Transverse colon (tissue), 4 donors: ENCODE results near the gene ZNF415.

Experiments used
- POLR2AphosphoS5 ChIP-seq, 3 donors: sonication (generic); formaldehyde crosslinking; IDR thresholded peaks; one replicate each; pipeline ENCODE4 v1.6.1; 2016; ENCODE audit warnings: antibody characterized with exemption in 3 of 3
- TF ChIP-seq, protein P1 (sequence below), 5 experiments: fragments of 200-600 bp in 3 of 5; fragments of 450-650 bp in 2 of 5; sonication (generic) in 3 of 5; IDR thresholded peaks; 1 replicate in 2 of 5; 2 replicates in 3 of 5; pipeline ENCODE4 v1.5.1; 2016 to 2017; ENCODE audit warnings: antibody characterized with exemption in 5 of 5, inconsistent platforms in 3 of 5, mild to moderate bottlenecking in 2 of 5, moderate library complexity in 1 of 5

DNA sequence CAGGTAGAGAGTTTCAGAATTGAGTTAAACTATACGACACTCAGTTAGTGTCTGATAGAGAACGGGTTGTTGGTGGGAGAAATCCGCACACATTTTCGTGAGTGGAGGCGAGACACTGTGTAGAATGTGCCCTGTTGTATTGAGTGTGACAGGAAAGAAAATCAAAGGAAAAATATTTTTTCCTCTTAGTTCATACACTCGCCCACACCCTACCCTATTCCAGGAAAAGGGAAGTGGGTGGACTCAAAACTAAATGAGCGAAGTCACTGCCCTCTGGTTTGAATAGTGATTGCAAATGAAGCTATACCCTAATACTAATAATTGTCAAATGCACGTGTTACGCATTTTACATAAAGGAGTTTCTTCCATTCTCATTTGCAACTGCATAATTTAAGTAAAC lies 24.1 kb upstream of the ZNF415 start:
- TF ChIP-seq, protein P1, sequence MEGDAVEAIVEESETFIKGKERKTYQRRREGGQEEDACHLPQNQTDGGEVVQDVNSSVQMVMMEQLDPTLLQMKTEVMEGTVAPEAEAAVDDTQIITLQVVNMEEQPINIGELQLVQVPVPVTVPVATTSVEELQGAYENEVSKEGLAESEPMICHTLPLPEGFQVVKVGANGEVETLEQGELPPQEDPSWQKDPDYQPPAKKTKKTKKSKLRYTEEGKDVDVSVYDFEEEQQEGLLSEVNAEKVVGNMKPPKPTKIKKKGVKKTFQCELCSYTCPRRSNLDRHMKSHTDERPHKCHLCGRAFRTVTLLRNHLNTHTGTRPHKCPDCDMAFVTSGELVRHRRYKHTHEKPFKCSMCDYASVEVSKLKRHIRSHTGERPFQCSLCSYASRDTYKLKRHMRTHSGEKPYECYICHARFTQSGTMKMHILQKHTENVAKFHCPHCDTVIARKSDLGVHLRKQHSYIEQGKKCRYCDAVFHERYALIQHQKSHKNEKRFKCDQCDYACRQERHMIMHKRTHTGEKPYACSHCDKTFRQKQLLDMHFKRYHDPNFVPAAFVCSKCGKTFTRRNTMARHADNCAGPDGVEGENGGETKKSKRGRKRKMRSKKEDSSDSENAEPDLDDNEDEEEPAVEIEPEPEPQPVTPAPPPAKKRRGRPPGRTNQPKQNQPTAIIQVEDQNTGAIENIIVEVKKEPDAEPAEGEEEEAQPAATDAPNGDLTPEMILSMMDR (IDR thresholded peaks at IDR 0.05): no peak
- no peak for TF ChIP-seq POLR2AphosphoS5 (IDR thresholded peaks at IDR 0.05)
